Bronchial epithelial cell (primary cell): ENCODE data around the gene WDR74. TPM values are rescaled to one million over a fixed set of nuclear protein-coding genes. Genes with fewer than 3 reads are reported as not detected.

ENCODE experiments used
- DNase-seq: peaks from one replicate; pipeline ENCODE4 v3.0.0-alpha.2; 2010; ENCODE audit warnings: low read depth
- FAIRE-seq: peaks from 2 replicates; lab custom pipeline; 2011; peaks lifted over from hg19 to GRCh38; lab: Jason Lieb, UNC
- H3K27me3 ChIP-seq: 2 replicates; pipeline ENCODE4 v1.5.1; 2011; ENCODE audit warnings: low read length; ENCODE audit not compliant: control insufficient read depth, insufficient read depth
- H3K36me3 ChIP-seq: 2 replicates; pipeline ENCODE4 v1.5.1; 2011; ENCODE audit warnings: low read length; ENCODE audit not compliant: control insufficient read depth, insufficient read depth
- H3K4me3 ChIP-seq: 2 replicates; pipeline ENCODE4 v1.5.1; 2011; ENCODE audit warnings: mild to moderate bottlenecking, low read depth, low read length, control low read depth
- CTCF ChIP-seq: IDR thresholded peaks from 2 replicates; pipeline ENCODE4 v1.5.1; 2011; ENCODE audit warnings: mild to moderate bottlenecking, moderate library complexity, low read length, control low read depth, inconsistent platforms; ENCODE audit not compliant: insufficient read depth, severe bottlenecking
- total RNA-seq: library from RNA; depleted of rRNA; stranded (reverse); fragments of >200 nt; gene quantifications from 2 replicates; pipeline ENCODE4 v1.2.1, GENCODE V29; 2014

Gene WDR74
- total RNA-seq, 1 donor from 2014 or later, result 113 TPM

GRCh38 chr11:62805961-62806441 is 33.4 kb downstream of the WDR74 start:
- Histone ChIP-seq H3K36me3 (peaks cover 25% of the 10 kb centered on the region), H3K27me3 (no peaks in the 10 kb centered on the region), H3K4me3 (peak overlapping the region; percentile 81)
- DNase-seq (no peak), FAIRE-seq (no peak)
- no peak for TF ChIP-seq CTCF

- peak within 1 kb of the TSS; percentile 81 for H3K4me3 ChIP-seq
- FAIRE-seq (no peak), DNase-seq (peak; percentile 83)
- TF ChIP-seq CTCF, result no peak
- peaks cover 29% of the 10 kb centered on the region for H3K36me3 ChIP-seq
- H3K27me3 ChIP-seq, result no peaks in the 10 kb centered on the region
Observed at GRCh38 chr11:62805076-62805892, 34.1 kb downstream of the WDR74 start, which contains the start of gene NXF1. Gene NXF1, minus strand, starts transcription at chr11:62805440. Its CDS starts 84 bp downstream, at chr11:62805356.

GRCh38 chr11:62804310-62805075 is 34.9 kb downstream of the WDR74 start:
- no peak for FAIRE-seq
- peak; percentile 55 for DNase-seq
- Histone ChIP-seq H3K27me3 (no peaks in the 10 kb centered on the region), H3K36me3 (peaks cover 36% of the 10 kb centered on the region), H3K4me3 (peak overlapping the region; percentile 81)
- TF ChIP-seq CTCF, result no peak

- DNase-seq (no peak), FAIRE-seq (peak; percentile 36)
- H3K27me3 ChIP-seq, result no peaks in the 10 kb centered on the region
- no peak overlapping the region for H3K4me3 ChIP-seq
- no peak for TF ChIP-seq CTCF
- H3K36me3 ChIP-seq, result peaks cover 51% of the 10 kb centered on the region
Observed at GRCh38 chr11:62801071-62801470, 38.3 kb downstream of the WDR74 start.

GRCh38 chr11:62799486-62799885 is 39.9 kb downstream of the WDR74 start:
- no peak for FAIRE-seq
- TF ChIP-seq CTCF, result no peak
- H3K36me3 ChIP-seq, result peaks cover 60% of the 10 kb centered on the region

More at GRCh38 chr11:62799486-62799885, 39.9 kb downstream of the WDR74 start:
- Histone ChIP-seq H3K27me3 (no peaks in the 10 kb centered on the region), H3K4me3 (no peak overlapping the region)
- DNase-seq, result no peak
